HG02763 (cell line): ENCODE results near the gene ZMAT3.
"Not testable (repeated sequence)": the region's sequence is repeated elsewhere in the genome, so short reads cannot be mapped to it uniquely, and the experiment has no call there.

Experiments used
- ATAC-seq: cut with Tn5 transposase; IDR thresholded peaks from one replicate; pipeline ENCODE4 v1.9.1; 2021; ENCODE audit warnings: mild to moderate bottlenecking, moderate library complexity; ENCODE audit not compliant: unreplicated experiment

The ZMAT3 gene

GRCh38 chr3:179071323-179072099 lies at the start of gene ZMAT3:
Gene ZMAT3, minus strand, starts transcription at chr3:179071809. Its CDS starts 4,057 bp downstream, at chr3:179067752.
- peak; percentile 74 for ATAC-seq

GRCh38 chr3:179116816-179117215 lies 45.2 kb upstream of the ZMAT3 start:
- ATAC-seq: no peak

GRCh38 chr3:179115444-179115843 lies 43.8 kb upstream of the ZMAT3 start:
- ATAC-seq: not testable (repeated sequence)

- no peak for ATAC-seq
Observed at GRCh38 chr3:179113903-179114302, 42.3 kb upstream of the ZMAT3 start.

GRCh38 chr3:179108086-179108485 lies 36.5 kb upstream of the ZMAT3 start:
- ATAC-seq: no peak

GRCh38 chr3:179107617-179108016 lies 36.0 kb upstream of the ZMAT3 start:
- ATAC-seq: no peak

GRCh38 chr3:179105881-179106280 lies 34.3 kb upstream of the ZMAT3 start:
- ATAC-seq: no peak

GRCh38 chr3:179100652-179101051 lies 29.0 kb upstream of the ZMAT3 start:
- no peak for ATAC-seq

GRCh38 chr3:179098388-179099077 lies 26.9 kb upstream of the ZMAT3 start:
- no peak for ATAC-seq

GRCh38 chr3:179093807-179094206 lies 22.2 kb upstream of the ZMAT3 start:
- no peak for ATAC-seq

GRCh38 chr3:179091113-179091512 lies 19.5 kb upstream of the ZMAT3 start:
- ATAC-seq: no peak

GRCh38 chr3:179088306-179088705 lies 16.7 kb upstream of the ZMAT3 start:
- ATAC-seq: no peak

GRCh38 chr3:179083977-179084376 lies 12.4 kb upstream of the ZMAT3 start:
- ATAC-seq: no peak

- ATAC-seq: no peak
Observed at GRCh38 chr3:179082416-179082815, 10.8 kb upstream of the ZMAT3 start.

- ATAC-seq: no peak
Observed at GRCh38 chr3:179081885-179082284, 10.3 kb upstream of the ZMAT3 start.

GRCh38 chr3:179079537-179079936 lies 7.9 kb upstream of the ZMAT3 start:
- ATAC-seq: no peak

- no peak for ATAC-seq
Observed at GRCh38 chr3:179076243-179077027, 4.8 kb upstream of the ZMAT3 start.

- no peak for ATAC-seq
Observed at GRCh38 chr3:179074656-179075055, 3.0 kb upstream of the ZMAT3 start.

- no peak for ATAC-seq
Observed at GRCh38 chr3:179073816-179074215, 2.2 kb upstream of the ZMAT3 start.

GRCh38 chr3:179072100-179072438 lies 460 bp upstream of the ZMAT3 start:
- ATAC-seq: peak; percentile 21

- ATAC-seq: no peak
Observed at GRCh38 chr3:179071027-179071322, 634 bp downstream of the ZMAT3 start.
